ENCODE data around the gene PRKCA.

Gene PRKCA

GRCh38 chr17:66260275-66260674, 42.1 kb upstream of the PRKCA start:
- TF ChIP-seq GABPA (IDR thresholded peaks at IDR 0.05; ENCODE audit: low read depth): no peak
- TF ChIP-seq, protein P1, sequence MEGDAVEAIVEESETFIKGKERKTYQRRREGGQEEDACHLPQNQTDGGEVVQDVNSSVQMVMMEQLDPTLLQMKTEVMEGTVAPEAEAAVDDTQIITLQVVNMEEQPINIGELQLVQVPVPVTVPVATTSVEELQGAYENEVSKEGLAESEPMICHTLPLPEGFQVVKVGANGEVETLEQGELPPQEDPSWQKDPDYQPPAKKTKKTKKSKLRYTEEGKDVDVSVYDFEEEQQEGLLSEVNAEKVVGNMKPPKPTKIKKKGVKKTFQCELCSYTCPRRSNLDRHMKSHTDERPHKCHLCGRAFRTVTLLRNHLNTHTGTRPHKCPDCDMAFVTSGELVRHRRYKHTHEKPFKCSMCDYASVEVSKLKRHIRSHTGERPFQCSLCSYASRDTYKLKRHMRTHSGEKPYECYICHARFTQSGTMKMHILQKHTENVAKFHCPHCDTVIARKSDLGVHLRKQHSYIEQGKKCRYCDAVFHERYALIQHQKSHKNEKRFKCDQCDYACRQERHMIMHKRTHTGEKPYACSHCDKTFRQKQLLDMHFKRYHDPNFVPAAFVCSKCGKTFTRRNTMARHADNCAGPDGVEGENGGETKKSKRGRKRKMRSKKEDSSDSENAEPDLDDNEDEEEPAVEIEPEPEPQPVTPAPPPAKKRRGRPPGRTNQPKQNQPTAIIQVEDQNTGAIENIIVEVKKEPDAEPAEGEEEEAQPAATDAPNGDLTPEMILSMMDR (IDR thresholded peaks at IDR 0.05; ENCODE audit: insufficient read depth, low read length): no peak
- TF ChIP-seq POLR2AphosphoS5 (IDR thresholded peaks at IDR 0.05; ENCODE audit: low read depth): no peak
- no peak for TF ChIP-seq REST (IDR thresholded peaks at IDR 0.05; ENCODE audit: insufficient replicate concordance, low read depth)
- TF ChIP-seq SPI1 (IDR thresholded peaks at IDR 0.05; ENCODE audit: borderline replicate concordance, low read depth): no peak
- Histone ChIP-seq H3K27ac (replicated peaks) (no peak overlapping the region), H3K4me3 (replicated peaks; ENCODE audit: insufficient read depth, low read length) (no peak overlapping the region), H3K27me3 (ENCODE audit: insufficient read depth, poor library complexity, severe bottlenecking) (no peaks in the 10 kb centered on the region)
- no peak for DNase-seq (ENCODE audit: low read depth in 1 of 2, low spot score in 1 of 2)

GRCh38 chr17:66260688-66261087, 41.7 kb upstream of the PRKCA start:
- Histone ChIP-seq H3K27me3 (ENCODE audit: insufficient read depth, poor library complexity, severe bottlenecking) (no peaks in the 10 kb centered on the region), H3K4me3 (replicated peaks; ENCODE audit: insufficient read depth, low read length) (no peak overlapping the region), H3K27ac (replicated peaks) (no peak overlapping the region)
- no peak for DNase-seq (ENCODE audit: low read depth in 1 of 2, low spot score in 1 of 2)
- no peak for TF ChIP-seq POLR2AphosphoS5 (IDR thresholded peaks at IDR 0.05; ENCODE audit: low read depth)
- TF ChIP-seq SPI1 (IDR thresholded peaks at IDR 0.05; ENCODE audit: borderline replicate concordance, low read depth): no peak
- TF ChIP-seq, protein P1 (IDR thresholded peaks at IDR 0.05; ENCODE audit: insufficient read depth, low read length): no peak
- TF ChIP-seq REST (IDR thresholded peaks at IDR 0.05; ENCODE audit: insufficient replicate concordance, low read depth): no peak
- no peak for TF ChIP-seq GABPA (IDR thresholded peaks at IDR 0.05; ENCODE audit: low read depth)

DNA sequence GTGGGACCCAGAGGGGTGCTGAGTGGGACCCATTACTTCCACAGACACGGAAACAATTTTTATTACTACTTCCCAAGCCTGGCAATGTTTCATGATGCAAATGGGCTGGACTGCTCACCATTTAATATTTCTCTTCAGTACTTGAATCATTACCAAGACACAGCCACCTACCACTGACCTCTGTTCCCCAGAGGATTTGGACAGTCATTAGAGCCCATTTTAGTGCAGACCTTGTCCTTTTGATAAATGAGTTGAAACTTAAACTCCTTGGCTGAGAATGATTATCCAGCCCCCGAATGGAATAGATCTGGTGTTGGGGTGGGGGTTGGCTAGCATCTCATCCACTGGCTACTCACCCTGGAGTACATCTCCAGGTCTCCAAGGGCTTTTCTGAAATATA, 39.6 kb upstream of the PRKCA start:
- Histone ChIP-seq H3K27ac (replicated peaks) (no peak overlapping the region), H3K4me3 (replicated peaks; ENCODE audit: insufficient read depth, low read length) (no peak overlapping the region), H3K27me3 (ENCODE audit: insufficient read depth, poor library complexity, severe bottlenecking) (no peaks in the 10 kb centered on the region)
- TF ChIP-seq GABPA (IDR thresholded peaks at IDR 0.05; ENCODE audit: low read depth): no peak
- no peak for TF ChIP-seq REST (IDR thresholded peaks at IDR 0.05; ENCODE audit: insufficient replicate concordance, low read depth)
- TF ChIP-seq, protein P1 (IDR thresholded peaks at IDR 0.05; ENCODE audit: insufficient read depth, low read length): no peak
- TF ChIP-seq SPI1 (IDR thresholded peaks at IDR 0.05; ENCODE audit: borderline replicate concordance, low read depth): no peak
- DNase-seq (ENCODE audit: low read depth in 1 of 2, low spot score in 1 of 2): no peak

All from HL-60 (cell line).